HEK293T (cell line): Measurements from ENCODE around the gene NUP62.

Experiments
- BHLHE40 ChIP-seq: fragments of 450-650 bp; IDR thresholded peaks from 2 replicates; pipeline ENCODE4 v1.6.1; 2016; ENCODE audit warnings: mild to moderate bottlenecking, moderate library complexity, borderline replicate concordance
- FOXK2 ChIP-seq: fragments of 450-650 bp; IDR thresholded peaks from 2 replicates; pipeline ENCODE4 v1.6.1; 2016; ENCODE audit warnings: mild to moderate bottlenecking
- SUZ12 ChIP-seq: fragments of 450-650 bp; IDR thresholded peaks from 2 replicates; pipeline ENCODE4 v1.6.1; 2016; ENCODE audit warnings: mild to moderate bottlenecking

DNA sequence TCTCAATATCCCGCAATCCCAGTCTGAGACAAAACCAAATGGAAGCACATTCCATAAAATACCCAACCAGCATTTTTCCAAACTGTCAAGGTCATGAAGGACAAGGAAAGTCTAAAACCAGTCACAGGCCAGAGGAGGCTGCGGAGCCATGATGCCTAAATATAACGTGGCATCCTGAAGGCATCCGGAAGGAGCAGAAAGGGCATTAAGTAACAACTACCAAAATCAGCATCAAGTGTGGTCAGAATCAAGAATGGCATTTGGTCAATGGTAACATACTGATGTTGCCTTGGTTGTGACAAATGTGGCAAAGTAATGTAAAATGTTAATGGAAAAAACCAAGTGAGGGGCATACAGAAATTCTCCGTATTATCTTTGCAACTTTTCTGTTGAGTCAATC lies 3.8 kb downstream of the NUP62 start:
- no peak for TF ChIP-seq SUZ12
- no peak for TF ChIP-seq FOXK2
- no peak for TF ChIP-seq BHLHE40
